ENCODE data around the gene S100A14. TPM values are rescaled to one million over a fixed set of nuclear protein-coding genes. Genes with fewer than 3 reads are reported as not detected.
A peak's percentile ranks its signal among the peaks of the same experiment; 100 is the strongest.

S100A14 gene
- total and polyA plus RNA-seq, 9 of the 15 experiments (the other 6 are each of a cell fraction or from before 2014, with no cell fraction given) = 0.10 to 0.64 (median 0.24) TPM; not detected in 3

- ChIA-PET POLR2A (interaction anchor here (0.5 to 4.3 kb wide), 31 partner anchors 9 to 363 kb away, joined by 3 to 70 read pairs (median 4); partner anchors contain the start of genes RPS27, S100A14, S100A16 and S100A5), CTCF (ENCODE audit: low intra/inter-chr PET ratio) (no interaction called here)
- Histone ChIP-seq H3K79me2 (ENCODE audit: control insufficient read depth, insufficient read depth, low read length) (peaks cover 6% of the 10 kb centered on the region; the same call in 1 of the 3 replicates), H3K27me3 (ENCODE audit: control insufficient read depth in 2 of 2, insufficient read depth in 2 of 2, low read length in 2 of 2) (no peaks in the 10 kb centered on the region), H3K4me2 (ENCODE audit: insufficient read depth, low read length) (peak within 1 kb of the TSS; percentile 86), H3K36me3 (ENCODE audit: control insufficient read depth, insufficient read depth, low read length) (peaks cover 9% of the 10 kb centered on the region; the same call in 2 of the 3 replicates), H2AFZ (ENCODE audit: low read depth, low read length) (peak within 1 kb of the TSS; percentile 97), H3K9me1 (ENCODE audit: control insufficient read depth, insufficient read depth, low read length) (no peaks in the 10 kb centered on the region), H3K4me1 (replicated peaks in 1 of 2; ENCODE audit: control insufficient read depth in 2 of 2, insufficient read depth in 2 of 2, low read length in 2 of 2) (peaks cover 26 to 44% of the 10 kb centered on the region in 2 experiments), H3K27ac (ENCODE audit: extremely low read depth, low read depth, low read length) (peak within 1 kb of the TSS; percentile 82), H3K9ac (ENCODE audit: insufficient read depth in 1 of 2, low read depth in 2 of 2, low read length in 2 of 2) (peak within 1 kb of the TSS; percentile 83 to 95), H4K20me1 (replicated peaks; ENCODE audit: control insufficient read depth, insufficient read depth, low read length) (no peaks in the 10 kb centered on the region), H3K4me3 (peak within 1 kb of the TSS; percentile 49), H3K9me3 (replicated peaks; ENCODE audit: control insufficient read depth, insufficient read depth, low read depth, low read length) (no peaks in the 10 kb centered on the region)
- ATAC-seq (peak; percentile 76), FAIRE-seq (peak; percentile 63), DNase-seq (ENCODE audit: extremely low read depth in 1 of 4, low spot score in 3 of 4) (peak; percentile 81 to 86 (median 84))
- BruUV-seq (replicated peaks) = no TSS peak
- WGBS (ENCODE audit: insufficient coverage, low coverage, missing lambda C conversion rate) = 13% methylated on average over 8 of the region's 10 CpGs
- intact Hi-C loops (cut with micrococcal nuclease) (loop anchor here (2.0 kb wide), 1 partner anchor 59 kb away; no protein-coding TSS in a partner anchor), in situ Hi-C loops (cut with MboI) (no loop called here)
- TF ChIP-seq SIN3B (IDR thresholded peaks at IDR 0.05; ENCODE audit: low read depth) = peak; percentile 37; the same call in 1 of the 2 replicates
- no peak for TF ChIP-seq SPI1 (IDR thresholded peaks at IDR 0.05; ENCODE audit: borderline replicate concordance, low read depth, low read length)
- TF ChIP-seq CHD1 (IDR thresholded peaks at IDR 0.05; ENCODE audit: low read length) = no peak
- TF ChIP-seq BCOR (IDR thresholded peaks at IDR 0.05) = no peak
- TF ChIP-seq GTF2E2 (tag; IDR thresholded peaks at IDR 0.05) = no peak
- TF ChIP-seq ZNF263 (CRISPR knock-in tag; IDR thresholded peaks at IDR 0.05; ENCODE audit: borderline replicate concordance) = peak; percentile 81
- TF ChIP-seq EGR1 (conservative IDR thresholded peaks at IDR 0.05) = 0 out of 2 replicates have a peak, but pooled peaks have one; percentile 9
- TF ChIP-seq POLR2G (IDR thresholded peaks at IDR 0.05; ENCODE audit: low read depth, low read length) = peak; percentile 50; the same call in 1 of the 2 replicates
- no peak for TF ChIP-seq PATZ1 (CRISPR knock-in tag; IDR thresholded peaks at IDR 0.05; ENCODE audit: borderline replicate concordance)
- TF ChIP-seq CREB3 (tag; conservative IDR thresholded peaks at IDR 0.05; ENCODE audit: low read depth) = no peak
- 0 out of 2 replicates have a peak, but pooled peaks have one; percentile 12 for TF ChIP-seq HCFC1 (IDR thresholded peaks at IDR 0.05; ENCODE audit: low read depth, low read length)
- peak; percentile 58 for TF ChIP-seq KDM5B (IDR thresholded peaks at IDR 0.05; ENCODE audit: insufficient replicate concordance, low read depth, low read length)
- TF ChIP-seq ZNF699 (CRISPR knock-in tag; IDR thresholded peaks at IDR 0.05; ENCODE audit: insufficient replicate concordance) = no peak
- TF ChIP-seq SNIP1 (IDR thresholded peaks at IDR 0.05; ENCODE audit: low read depth) = no peak
- no peak; the same call in 1 of the 2 replicates for TF ChIP-seq RB1 (IDR thresholded peaks at IDR 0.05; ENCODE audit: low read depth)
- no peak for TF ChIP-seq ZNF165 (CRISPR knock-in tag; IDR thresholded peaks at IDR 0.05; ENCODE audit: borderline replicate concordance)
- TF ChIP-seq TCF15 (CRISPR knock-in tag; IDR thresholded peaks at IDR 0.05) = no peak
- no peak for TF ChIP-seq U2AF1 (optimal IDR thresholded peaks at IDR 0.05; ENCODE audit: low read depth, low read length)
These were observed 11.8 kb upstream of the S100A14 start, which contains the start of gene S100A1 for GRCh38 chr1:153627715-153628626. TSS of gene S100A1 (plus strand) at chr1:153628434. CDS start at chr1:153630522, 2,088 bp downstream.

Measured in K562 (cell line).